Measurements from ENCODE around the gene OGFR. TPM values are rescaled to one million over a fixed set of nuclear protein-coding genes. Genes with fewer than 3 reads are reported as not detected.

The OGFR gene
- total and polyA plus RNA-seq, 2 experiments from 2014 or later: 9.6 to 50.6 TPM

GRCh38 chr20:62825333-62825985, 20.8 kb downstream of the OGFR start (continued):
- no peak for TF ChIP-seq EZH2 (IDR thresholded peaks at IDR 0.05; ENCODE audit: low read depth, unreplicated experiment)
- TF ChIP-seq EZH2phosphoT487 (IDR thresholded peaks at IDR 0.05; ENCODE audit: unreplicated experiment): no peak
- no peak for TF ChIP-seq STAT1 (IDR thresholded peaks at IDR 0.05; ENCODE audit: unreplicated experiment)
- no peak for TF ChIP-seq POLR2AphosphoS5 (IDR thresholded peaks at IDR 0.05; ENCODE audit: low read depth)
- TF ChIP-seq ETS1 (IDR thresholded peaks at IDR 0.05): no peak
- no peak for TF ChIP-seq JUNB (IDR thresholded peaks at IDR 0.05; ENCODE audit: unreplicated experiment)
- no peak for TF ChIP-seq CTCF (conservative IDR thresholded peaks at IDR 0.05; ENCODE audit: low read depth in 2 of 2)
- no peak for TF ChIP-seq ZNF331 (CRISPR knock-in tag; IDR thresholded peaks at IDR 0.05; ENCODE audit: low read depth)
- no peak for TF ChIP-seq NANOG (IDR thresholded peaks at IDR 0.05; ENCODE audit: borderline replicate concordance)

GRCh38 chr20:62825986-62826645, 21.5 kb downstream of the OGFR start:
- H3K4me1 Mint-ChIP-seq: peaks cover 5% of the 10 kb centered on the region; the same call in 2 of the 3 replicates
- H3K79me2 ChIP-seq (replicated peaks; ENCODE audit: insufficient read depth): no peaks in the 10 kb centered on the region
- TF ChIP-seq ZNF331 (CRISPR knock-in tag; IDR thresholded peaks at IDR 0.05; ENCODE audit: low read depth) (no peak), NANOG (IDR thresholded peaks at IDR 0.05; ENCODE audit: borderline replicate concordance) (no peak), EZH2phosphoT487 (IDR thresholded peaks at IDR 0.05; ENCODE audit: unreplicated experiment) (no peak), POLR2AphosphoS5 (IDR thresholded peaks at IDR 0.05; ENCODE audit: low read depth) (no peak), JUNB (IDR thresholded peaks at IDR 0.05; ENCODE audit: unreplicated experiment) (no peak), STAT1 (IDR thresholded peaks at IDR 0.05; ENCODE audit: unreplicated experiment) (no peak), CTCF (conservative IDR thresholded peaks at IDR 0.05; ENCODE audit: low read depth in 2 of 2) (no peak)
- TF ChIP-seq, protein P1, sequence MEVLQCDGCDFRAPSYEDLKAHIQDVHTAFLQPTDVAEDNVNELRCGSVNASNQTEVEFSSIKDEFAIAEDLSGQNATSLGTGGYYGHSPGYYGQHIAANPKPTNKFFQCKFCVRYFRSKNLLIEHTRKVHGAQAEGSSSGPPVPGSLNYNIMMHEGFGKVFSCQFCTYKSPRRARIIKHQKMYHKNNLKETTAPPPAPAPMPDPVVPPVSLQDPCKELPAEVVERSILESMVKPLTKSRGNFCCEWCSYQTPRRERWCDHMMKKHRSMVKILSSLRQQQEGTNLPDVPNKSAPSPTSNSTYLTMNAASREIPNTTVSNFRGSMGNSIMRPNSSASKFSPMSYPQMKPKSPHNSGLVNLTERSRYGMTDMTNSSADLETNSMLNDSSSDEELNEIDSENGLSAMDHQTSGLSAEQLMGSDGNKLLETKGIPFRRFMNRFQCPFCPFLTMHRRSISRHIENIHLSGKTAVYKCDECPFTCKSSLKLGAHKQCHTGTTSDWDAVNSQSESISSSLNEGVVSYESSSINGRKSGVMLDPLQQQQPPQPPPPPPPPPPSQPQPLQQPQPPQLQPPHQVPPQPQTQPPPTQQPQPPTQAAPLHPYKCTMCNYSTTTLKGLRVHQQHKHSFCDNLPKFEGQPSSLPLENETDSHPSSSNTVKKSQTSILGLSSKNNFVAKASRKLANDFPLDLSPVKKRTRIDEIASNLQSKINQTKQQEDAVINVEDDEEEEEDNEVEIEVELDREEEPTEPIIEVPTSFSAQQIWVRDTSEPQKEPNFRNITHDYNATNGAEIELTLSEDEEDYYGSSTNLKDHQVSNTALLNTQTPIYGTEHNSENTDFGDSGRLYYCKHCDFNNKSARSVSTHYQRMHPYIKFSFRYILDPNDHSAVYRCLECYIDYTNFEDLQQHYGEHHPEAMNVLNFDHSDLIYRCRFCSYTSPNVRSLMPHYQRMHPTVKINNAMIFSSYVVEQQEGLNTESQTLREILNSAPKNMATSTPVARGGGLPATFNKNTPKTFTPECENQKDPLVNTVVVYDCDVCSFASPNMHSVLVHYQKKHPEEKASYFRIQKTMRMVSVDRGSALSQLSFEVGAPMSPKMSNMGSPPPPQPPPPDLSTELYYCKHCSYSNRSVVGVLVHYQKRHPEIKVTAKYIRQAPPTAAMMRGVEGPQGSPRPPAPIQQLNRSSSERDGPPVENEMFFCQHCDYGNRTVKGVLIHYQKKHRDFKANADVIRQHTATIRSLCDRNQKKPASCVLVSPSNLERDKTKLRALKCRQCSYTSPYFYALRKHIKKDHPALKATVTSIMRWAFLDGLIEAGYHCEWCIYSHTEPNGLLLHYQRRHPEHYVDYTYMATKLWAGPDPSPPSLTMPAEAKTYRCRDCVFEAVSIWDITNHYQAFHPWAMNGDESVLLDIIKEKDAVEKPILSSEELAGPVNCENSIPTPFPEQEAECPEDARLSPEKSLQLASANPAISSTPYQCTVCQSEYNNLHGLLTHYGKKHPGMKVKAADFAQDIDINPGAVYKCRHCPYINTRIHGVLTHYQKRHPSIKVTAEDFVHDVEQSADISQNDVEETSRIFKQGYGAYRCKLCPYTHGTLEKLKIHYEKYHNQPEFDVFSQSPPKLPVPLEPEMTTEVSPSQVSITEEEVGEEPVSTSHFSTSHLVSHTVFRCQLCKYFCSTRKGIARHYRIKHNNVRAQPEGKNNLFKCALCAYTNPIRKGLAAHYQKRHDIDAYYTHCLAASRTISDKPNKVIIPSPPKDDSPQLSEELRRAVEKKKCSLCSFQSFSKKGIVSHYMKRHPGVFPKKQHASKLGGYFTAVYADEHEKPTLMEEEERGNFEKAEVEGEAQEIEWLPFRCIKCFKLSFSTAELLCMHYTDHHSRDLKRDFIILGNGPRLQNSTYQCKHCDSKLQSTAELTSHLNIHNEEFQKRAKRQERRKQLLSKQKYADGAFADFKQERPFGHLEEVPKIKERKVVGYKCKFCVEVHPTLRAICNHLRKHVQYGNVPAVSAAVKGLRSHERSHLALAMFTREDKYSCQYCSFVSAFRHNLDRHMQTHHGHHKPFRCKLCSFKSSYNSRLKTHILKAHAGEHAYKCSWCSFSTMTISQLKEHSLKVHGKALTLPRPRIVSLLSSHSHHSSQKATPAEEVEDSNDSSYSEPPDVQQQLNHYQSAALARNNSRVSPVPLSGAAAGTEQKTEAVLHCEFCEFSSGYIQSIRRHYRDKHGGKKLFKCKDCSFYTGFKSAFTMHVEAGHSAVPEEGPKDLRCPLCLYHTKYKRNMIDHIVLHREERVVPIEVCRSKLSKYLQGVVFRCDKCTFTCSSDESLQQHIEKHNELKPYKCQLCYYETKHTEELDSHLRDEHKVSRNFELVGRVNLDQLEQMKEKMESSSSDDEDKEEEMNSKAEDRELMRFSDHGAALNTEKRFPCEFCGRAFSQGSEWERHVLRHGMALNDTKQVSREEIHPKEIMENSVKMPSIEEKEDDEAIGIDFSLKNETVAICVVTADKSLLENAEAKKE (CRISPR knock-in tag; IDR thresholded peaks at IDR 0.05): no peak

More at GRCh38 chr20:62825986-62826645, 21.5 kb downstream of the OGFR start:
- no peak overlapping the region for H3K4me3 Mint-ChIP-seq
- H3K27me3 Mint-ChIP-seq (ENCODE audit: insufficient read depth, low read depth, poor library complexity): peaks cover 8% of the 10 kb centered on the region
- Histone ChIP-seq H3K4me2 (no peak overlapping the region), H3K27ac (ENCODE audit: low read depth) (no peak overlapping the region), H3K36me3 (ENCODE audit: insufficient read depth) (no peaks in the 10 kb centered on the region), H4K20me1 (replicated peaks; ENCODE audit: insufficient read depth) (peaks cover 5% of the 10 kb centered on the region; the same call in 1 of the 2 replicates), H3K4me3 (no peak overlapping the region), H3K27me3 (ENCODE audit: insufficient read depth) (no peaks in the 10 kb centered on the region), H3K9me2 (ENCODE audit: insufficient read depth) (no peaks in the 10 kb centered on the region), H3K4me1 (ENCODE audit: insufficient read depth) (peaks cover 2% of the 10 kb centered on the region; the same call in 1 of the 2 replicates), H3F3A (replicated peaks; ENCODE audit: low read depth) (no peaks in the 10 kb centered on the region; the same call in 1 of the 2 replicates), H2AFZ (no peak overlapping the region)
- ATAC-seq: no peak
- H3K9me3 Mint-ChIP-seq: no peaks in the 10 kb centered on the region
- no peaks in the 10 kb centered on the region for H3K36me3 Mint-ChIP-seq (ENCODE audit: low read depth)
- no peak for DNase-seq (ENCODE audit: low spot score)
- H3K27ac Mint-ChIP-seq: no peak overlapping the region

All from GM23338 (cell line).